H9 (cell line): Measurements from ENCODE around the gene KRTAP5-1. TPM values are rescaled to one million over a fixed set of nuclear protein-coding genes. Genes with fewer than 3 reads are reported as not detected.
"Not testable (repeated sequence)": the region's sequence is repeated elsewhere in the genome, so short reads cannot be mapped to it uniquely, and the experiment has no call there.

ENCODE experiments used
- DNase-seq: peaks from one replicate; pipeline ENCODE4 v3.0.0-alpha.2; 2017
- H2AFZ ChIP-seq: one replicate; pipeline ENCODE4 v1.6.1; 2013; ENCODE audit warnings: mild to moderate bottlenecking, low read length, control low read depth, moderate library complexity
- H2AK5ac ChIP-seq: 2 replicates; pipeline ENCODE4 v1.6.1; 2013; ENCODE audit warnings: low read length, control low read depth, mixed read lengths; ENCODE audit not compliant: insufficient read length
- H2BK120ac ChIP-seq: one replicate; pipeline ENCODE4 v1.6.1; 2013; ENCODE audit warnings: low read depth, mild to moderate bottlenecking, low read length, control low read depth, inconsistent platforms; ENCODE audit not compliant: poor library complexity, severe bottlenecking
- H2BK12ac ChIP-seq: 2 replicates; pipeline ENCODE4 v1.6.1; 2013; ENCODE audit warnings: low read length, control low read depth, mixed read lengths, low read depth; ENCODE audit not compliant: insufficient read length
- H2BK15ac ChIP-seq: 2 replicates; pipeline ENCODE4 v1.6.1; 2013; ENCODE audit warnings: low read depth, low read length, control low read depth
- H2BK20ac ChIP-seq: one replicate; pipeline ENCODE4 v1.6.1; 2013; ENCODE audit warnings: low read depth, mild to moderate bottlenecking, low read length, control low read depth, inconsistent platforms; ENCODE audit not compliant: poor library complexity, severe bottlenecking
- H2BK5ac ChIP-seq: 2 replicates; pipeline ENCODE4 v1.6.1; 2013; ENCODE audit warnings: low read length, control low read depth, mixed read lengths; ENCODE audit not compliant: insufficient read length
- H3K14ac ChIP-seq: 2 replicates; pipeline ENCODE4 v1.6.1; 2013; ENCODE audit warnings: low read length, control low read depth; ENCODE audit not compliant: insufficient read depth
- H3K18ac ChIP-seq: 2 replicates; pipeline ENCODE4 v1.6.1; 2013; ENCODE audit warnings: low read depth, mild to moderate bottlenecking, mixed read lengths, low read length, control low read depth; ENCODE audit not compliant: insufficient read length
- H3K23ac ChIP-seq: 2 replicates; pipeline ENCODE4 v1.6.1; 2013; ENCODE audit warnings: low read length, control low read depth, mixed read lengths, low read depth; ENCODE audit not compliant: insufficient read length
- H3K23me2 ChIP-seq: 2 replicates; pipeline ENCODE4 v1.6.1; 2013; ENCODE audit warnings: low read depth, mild to moderate bottlenecking, mixed read lengths, low read length, control low read depth; ENCODE audit not compliant: insufficient read length, poor library complexity, severe bottlenecking
- H3K27ac ChIP-seq: 2 replicates; pipeline ENCODE4 v1.5.1; 2013; ENCODE audit warnings: low read length, control low read depth, mixed read lengths, low read depth; ENCODE audit not compliant: insufficient read length
- H3K27me3 ChIP-seq: 2 replicates; pipeline ENCODE4 v1.6.1; 2013; ENCODE audit warnings: low read length, control low read depth, inconsistent platforms; ENCODE audit not compliant: insufficient read depth
- H3K4ac ChIP-seq: 2 replicates; pipeline ENCODE4 v1.6.1; 2013; ENCODE audit warnings: low read depth, mild to moderate bottlenecking, control low read depth, inconsistent platforms, low read length, moderate library complexity
- H3K4me1 ChIP-seq: 2 replicates; pipeline ENCODE4 v1.6.1; 2013; ENCODE audit warnings: low read length, control low read depth, inconsistent platforms; ENCODE audit not compliant: insufficient read depth
- H3K4me2 ChIP-seq: 2 replicates; pipeline ENCODE4 v1.6.1; 2013; ENCODE audit warnings: low read length, control low read depth, mixed read lengths; ENCODE audit not compliant: insufficient read length, insufficient read depth
- H3K56ac ChIP-seq: 2 replicates; pipeline ENCODE4 v1.6.1; 2013; ENCODE audit warnings: low read depth, mild to moderate bottlenecking, mixed read lengths, low read length, control low read depth; ENCODE audit not compliant: insufficient read length
- H3K79me1 ChIP-seq: 2 replicates; pipeline ENCODE4 v1.6.1; 2013; ENCODE audit warnings: low read depth, mild to moderate bottlenecking, moderate library complexity, low read length, control low read depth, inconsistent platforms; ENCODE audit not compliant: insufficient read depth, poor library complexity, severe bottlenecking
- H3K79me2 ChIP-seq: 2 replicates; pipeline ENCODE4 v1.6.1; 2013; ENCODE audit warnings: low read length, control low read depth, inconsistent platforms; ENCODE audit not compliant: insufficient read depth
- H3K9ac ChIP-seq: 2 replicates; pipeline ENCODE4 v1.6.1; 2013; ENCODE audit warnings: low read length, control low read depth, mixed read lengths; ENCODE audit not compliant: insufficient read length; ENCODE audit errors: extremely low read depth
- H3K9me3 ChIP-seq: one replicate; pipeline ENCODE4 v1.6.1; 2013; ENCODE audit warnings: low read depth, low read length, inconsistent platforms; ENCODE audit not compliant: control insufficient read depth
- H3T11ph ChIP-seq: one replicate; pipeline ENCODE4 v1.6.1; 2013; ENCODE audit warnings: mild to moderate bottlenecking, low read length, control low read depth, inconsistent platforms
- H4K20me1 ChIP-seq: one replicate; pipeline ENCODE4 v1.6.1; 2013; ENCODE audit not compliant: control insufficient read depth, insufficient read length, insufficient read depth
- H4K5ac ChIP-seq: 2 replicates; pipeline ENCODE4 v1.6.1; 2013; ENCODE audit warnings: low read depth, mild to moderate bottlenecking, mixed read lengths, low read length, control low read depth; ENCODE audit not compliant: insufficient read length
- H4K8ac ChIP-seq: replicated peaks from 2 replicates; pipeline ENCODE4 v1.6.1; 2013; ENCODE audit warnings: low read length, control low read depth, mixed read lengths, low read depth; ENCODE audit not compliant: insufficient read length
- H4K91ac ChIP-seq: 2 replicates; pipeline ENCODE4 v1.6.1; 2013; ENCODE audit warnings: low read depth, mild to moderate bottlenecking, moderate library complexity, mixed read lengths, low read length, control low read depth; ENCODE audit not compliant: insufficient read length
- H3K27ac Mint-ChIP-seq, 3 experiments: 2 replicates in 2 of 3; 3 replicates in 1 of 3; pipeline ENCODE4 v1.8.0; 2020 to 2021; ENCODE audit warnings: mixed read lengths in 3 of 3, mild to moderate bottlenecking in 1 of 3, moderate library complexity in 1 of 3
- H3K27me3 Mint-ChIP-seq: 2 replicates; pipeline ENCODE4 v1.8.0; 2021; ENCODE audit warnings: low read depth, mild to moderate bottlenecking, moderate library complexity, mixed read lengths
- H3K36me3 Mint-ChIP-seq, 3 experiments: 2 replicates in 2 of 3; 3 replicates in 1 of 3; pipeline ENCODE4 v1.8.0; 2020 to 2021; ENCODE audit warnings: low read depth in 3 of 3, mixed read lengths in 3 of 3; ENCODE audit not compliant: insufficient read depth in 1 of 3
- H3K4me1 Mint-ChIP-seq, 2 experiments: 2 replicates each; pipeline ENCODE4 v1.8.0; 2020; ENCODE audit warnings: mixed read lengths in 2 of 2
- H3K4me3 Mint-ChIP-seq, 2 experiments: 2 replicates in 1 of 2; 3 replicates in 1 of 2; pipeline ENCODE4 v1.8.0; 2020 to 2021; ENCODE audit warnings: mild to moderate bottlenecking in 2 of 2, mixed read lengths in 2 of 2, moderate library complexity in 1 of 2
- H3K9me3 Mint-ChIP-seq, 2 experiments: 2 replicates in 1 of 2; 3 replicates in 1 of 2; pipeline ENCODE4 v1.8.0; 2020; ENCODE audit warnings: mild to moderate bottlenecking in 2 of 2, mixed read lengths in 2 of 2, moderate library complexity in 1 of 2
- WGBS: extraction: QIAGEN DNeasy Blood & Tissue Kit; methylation state at CpG from one replicate; pipeline ENCODE4 v1.1.7; 2013; ENCODE audit warnings: missing lambda C conversion rate, low lambda C conversion rate, mixed read lengths; ENCODE audit not compliant: insufficient read length; ENCODE audit errors: extremely low coverage; 5-methylcytosine and 5-hydroxymethylcytosine counted together
- total RNA-seq: library from RNA; stranded (reverse); gene quantifications from 2 replicates; pipeline ENCODE4 v1.2.1, GENCODE V29; 2021

KRTAP5-1 gene
- total RNA-seq, 1 experiment from 2014 or later = not detected

GRCh38 chr11:1607156-1607845 lies 22.2 kb upstream of the KRTAP5-1 start:
- H3K4me3 Mint-ChIP-seq = peak overlapping the region in 1 of 2 experiments; percentile 57; a peak in 1 of 5 replicates
- not testable (repeated sequence) for H3T11ph ChIP-seq, H3K4me1 ChIP-seq, H3K79me1 ChIP-seq, H3K18ac ChIP-seq, H3K79me2 ChIP-seq, H2BK120ac ChIP-seq, H2BK20ac ChIP-seq, H3K56ac ChIP-seq, H2BK15ac ChIP-seq, H3K27ac Mint-ChIP-seq, H2BK12ac ChIP-seq, H2BK5ac ChIP-seq, H3K4me2 ChIP-seq, H2AK5ac ChIP-seq, H4K8ac ChIP-seq, H4K5ac ChIP-seq, H3K23ac ChIP-seq, H3K9ac ChIP-seq, H3K36me3 Mint-ChIP-seq, H3K14ac ChIP-seq, H3K9me3 ChIP-seq, H2AFZ ChIP-seq, H3K27ac ChIP-seq, H3K23me2 ChIP-seq, H3K27me3 ChIP-seq, H4K91ac ChIP-seq, H4K20me1 ChIP-seq, H3K4ac ChIP-seq
- DNase-seq = peak; percentile 42
- WGBS = no CpG with 5 or more reads among the region's 18 CpGs
- H3K4me1 Mint-ChIP-seq = peaks cover 13 to 18% of the 10 kb centered on the region in 2 experiments
- H3K9me3 Mint-ChIP-seq = peaks cover 17 to 18% of the 10 kb centered on the region in 2 experiments
- peaks cover 42% of the 10 kb centered on the region for H3K27me3 Mint-ChIP-seq

- not testable (repeated sequence) for H3K4me1 ChIP-seq, H3K27me3 ChIP-seq, H3K23me2 ChIP-seq, H2BK20ac ChIP-seq, H3K56ac ChIP-seq, H3K4me2 ChIP-seq, H3T11ph ChIP-seq, H2AFZ ChIP-seq, H3K27ac Mint-ChIP-seq, H3K9me3 ChIP-seq, H3K27ac ChIP-seq, H2BK12ac ChIP-seq, H3K18ac ChIP-seq, H3K79me2 ChIP-seq, H3K9ac ChIP-seq, H3K14ac ChIP-seq, H2BK5ac ChIP-seq, H3K79me1 ChIP-seq, DNase-seq, H3K23ac ChIP-seq, H3K4me3 Mint-ChIP-seq, H2BK120ac ChIP-seq, H4K5ac ChIP-seq, H4K20me1 ChIP-seq, H3K4ac ChIP-seq, H4K91ac ChIP-seq, H2BK15ac ChIP-seq, H4K8ac ChIP-seq, H2AK5ac ChIP-seq
- peaks cover 25 to 26% of the 10 kb centered on the region in 2 experiments for H3K9me3 Mint-ChIP-seq
- H3K27me3 Mint-ChIP-seq = peaks cover 47% of the 10 kb centered on the region
- H3K36me3 Mint-ChIP-seq = peaks cover 7 to 16% (median 11%) of the 10 kb centered on the region in 3 experiments
- no CpG with 5 or more reads among the region's 13 CpGs for WGBS
- H3K4me1 Mint-ChIP-seq = peaks cover 10 to 14% of the 10 kb centered on the region in 2 experiments
Observed at GRCh38 chr11:1605923-1606322, 20.8 kb upstream of the KRTAP5-1 start.
